ENCODE results near the gene OFD1. TPM values are rescaled to one million over a fixed set of nuclear protein-coding genes. Genes with fewer than 3 reads are reported as not detected.

The OFD1 gene
- total and polyA plus RNA-seq, 7 donors = 3.3 to 9.5 (median 8.2) TPM

DNA sequence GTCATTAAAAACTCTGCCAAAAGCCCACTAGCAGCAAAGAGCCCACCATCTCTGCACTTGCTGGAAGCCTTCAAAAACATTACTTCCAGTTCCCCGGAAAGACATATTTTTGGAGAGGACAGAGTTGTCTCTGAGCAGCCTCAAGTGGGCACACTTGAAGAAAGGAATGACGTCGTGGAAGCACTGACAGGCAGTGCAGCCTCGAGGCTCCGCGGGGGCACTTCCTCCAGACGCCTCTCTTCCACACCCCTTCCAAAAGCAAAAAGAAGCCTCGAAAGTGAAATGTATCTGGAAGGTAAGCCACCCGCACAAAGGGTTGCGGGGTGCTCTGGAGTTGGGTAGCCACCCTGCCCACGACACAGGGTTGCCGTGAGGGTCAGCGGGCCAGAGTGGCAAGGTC lies 25.9 kb downstream of the OFD1 start:
- no peaks in the 10 kb centered on the region for H3K4me1 ChIP-seq
- no peak overlapping the region for H3K27ac ChIP-seq
- H3K27me3 ChIP-seq (ENCODE audit: insufficient read depth in 3 of 3, low read length in 2 of 3) = no peaks in the 10 kb centered on the region
- DNase-seq = no peak
- TF ChIP-seq, protein P1, sequence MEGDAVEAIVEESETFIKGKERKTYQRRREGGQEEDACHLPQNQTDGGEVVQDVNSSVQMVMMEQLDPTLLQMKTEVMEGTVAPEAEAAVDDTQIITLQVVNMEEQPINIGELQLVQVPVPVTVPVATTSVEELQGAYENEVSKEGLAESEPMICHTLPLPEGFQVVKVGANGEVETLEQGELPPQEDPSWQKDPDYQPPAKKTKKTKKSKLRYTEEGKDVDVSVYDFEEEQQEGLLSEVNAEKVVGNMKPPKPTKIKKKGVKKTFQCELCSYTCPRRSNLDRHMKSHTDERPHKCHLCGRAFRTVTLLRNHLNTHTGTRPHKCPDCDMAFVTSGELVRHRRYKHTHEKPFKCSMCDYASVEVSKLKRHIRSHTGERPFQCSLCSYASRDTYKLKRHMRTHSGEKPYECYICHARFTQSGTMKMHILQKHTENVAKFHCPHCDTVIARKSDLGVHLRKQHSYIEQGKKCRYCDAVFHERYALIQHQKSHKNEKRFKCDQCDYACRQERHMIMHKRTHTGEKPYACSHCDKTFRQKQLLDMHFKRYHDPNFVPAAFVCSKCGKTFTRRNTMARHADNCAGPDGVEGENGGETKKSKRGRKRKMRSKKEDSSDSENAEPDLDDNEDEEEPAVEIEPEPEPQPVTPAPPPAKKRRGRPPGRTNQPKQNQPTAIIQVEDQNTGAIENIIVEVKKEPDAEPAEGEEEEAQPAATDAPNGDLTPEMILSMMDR (IDR thresholded peaks at IDR 0.05) = no peak
- 75 to 87% (median 83%) methylated on average over 13 of the region's 13 CpGs for WGBS, 3 donors
- H3K36me3 ChIP-seq (ENCODE audit: insufficient read depth in 1 of 2, low read depth in 1 of 2) = peaks cover 0 to 80% of the 10 kb centered on the region in 2 donors
- ATAC-seq = no peak
- intact Hi-C loops (cut with DNase I) = no loop called here
- no peaks in the 10 kb centered on the region for H3K9me3 ChIP-seq
- no peak overlapping the region for H3K4me3 ChIP-seq

DNA sequence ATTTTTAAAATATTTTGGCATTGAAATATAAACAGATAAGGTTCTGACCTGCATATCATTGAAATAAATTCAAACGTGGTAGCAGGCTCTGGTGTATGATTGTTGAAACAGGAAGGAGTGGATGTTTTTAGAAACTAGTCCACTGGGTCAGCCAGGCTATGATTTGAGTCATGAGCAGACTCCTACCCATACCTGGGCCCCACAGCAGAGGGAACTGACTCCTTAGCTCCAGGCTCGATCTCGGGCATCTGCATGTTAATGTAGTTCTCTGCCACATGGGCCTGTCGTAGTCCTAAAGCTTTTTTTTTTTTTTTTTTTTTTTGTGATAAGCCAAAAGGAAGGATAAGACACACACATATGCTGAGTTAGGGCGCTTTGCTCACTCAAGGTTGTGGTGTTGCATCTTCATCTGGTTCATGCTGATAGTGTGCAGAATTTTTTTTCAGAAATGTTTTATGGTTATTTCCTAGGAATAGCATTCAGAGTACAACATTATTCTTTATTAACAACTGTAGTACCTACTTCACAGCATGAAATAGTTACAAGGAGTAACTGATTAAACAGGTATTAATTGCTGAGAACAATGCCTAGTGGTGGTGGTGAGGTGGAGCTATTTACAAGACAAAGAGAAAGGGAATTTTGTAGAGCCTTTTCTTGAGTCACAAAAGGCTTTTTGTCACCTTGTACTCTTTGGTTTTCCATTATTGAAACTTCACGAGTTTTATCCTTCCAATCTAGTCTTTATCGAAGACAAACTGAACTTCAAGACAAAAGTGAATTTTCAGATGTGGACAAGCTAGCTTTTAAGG lies 27.3 kb downstream of the OFD1 start:
- 69 to 74% (median 70%) methylated on average over 7 of the region's 7 CpGs for WGBS, 3 donors

DNA sequence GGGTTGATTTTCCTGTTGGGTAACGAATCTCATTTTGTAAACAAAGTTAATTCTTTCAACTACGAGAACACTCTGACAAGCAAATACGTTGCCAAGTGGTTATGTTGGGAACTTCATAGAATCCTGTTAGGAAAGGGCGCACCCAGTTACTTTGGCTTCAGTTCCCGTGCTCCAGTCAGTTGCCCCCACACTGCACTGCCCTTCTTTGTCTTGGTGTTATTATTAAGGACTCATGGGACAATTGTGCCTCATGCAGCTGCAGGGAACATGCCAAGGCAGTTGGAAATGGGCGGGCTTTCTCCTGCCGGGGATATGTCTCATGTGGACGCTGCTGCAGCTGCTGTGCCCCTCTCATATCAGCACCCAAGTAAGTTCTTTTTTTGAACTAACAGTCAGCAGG lies 28.9 kb downstream of the OFD1 start:
- intact Hi-C loops (cut with DNase I) = no loop called here
- peaks cover 0 to 83% of the 10 kb centered on the region in 2 donors for H3K36me3 ChIP-seq (ENCODE audit: insufficient read depth in 1 of 2, low read depth in 1 of 2)

More for the DNA sequence above, 27.3 kb downstream of the OFD1 start:
- DNase-seq (no peak), ATAC-seq (no peak)
- Histone ChIP-seq H3K36me3 (ENCODE audit: insufficient read depth in 1 of 2, low read depth in 1 of 2) (peaks cover 0 to 83% of the 10 kb centered on the region in 2 donors), H3K4me3 (no peak overlapping the region), H3K27ac (no peak overlapping the region), H3K9me3 (no peaks in the 10 kb centered on the region), H3K27me3 (ENCODE audit: insufficient read depth in 3 of 3, low read length in 2 of 3) (no peaks in the 10 kb centered on the region), H3K4me1 (no peaks in the 10 kb centered on the region)
- TF ChIP-seq, protein P1 (IDR thresholded peaks at IDR 0.05) = no peak
- intact Hi-C loops (cut with DNase I) = no loop called here

DNA sequence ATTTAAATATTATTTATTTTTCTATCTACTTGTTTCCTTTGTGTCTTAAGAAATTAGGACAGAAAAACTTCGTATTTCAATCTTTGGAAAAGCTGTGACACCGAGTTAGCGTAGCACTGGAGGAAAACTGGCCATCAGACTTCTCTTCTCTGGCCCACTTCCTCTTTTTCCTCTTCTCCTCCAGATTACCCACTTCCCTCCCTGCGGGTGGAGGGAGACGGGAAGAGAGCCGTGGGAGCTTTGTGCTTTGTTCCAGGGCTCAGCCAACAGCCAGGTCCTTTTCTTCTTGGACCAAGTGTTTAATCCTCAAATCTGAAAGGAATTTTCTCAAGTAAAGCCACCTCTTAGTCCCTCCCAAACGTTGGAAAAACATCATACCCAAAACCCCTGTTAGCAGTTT lies 29.7 kb downstream of the OFD1 start:
- DNase-seq = no peak
- no peaks in the 10 kb centered on the region for H3K4me1 ChIP-seq
- intact Hi-C loops (cut with DNase I) = no loop called here
- TF ChIP-seq, protein P1 (IDR thresholded peaks at IDR 0.05) = no peak
- no peaks in the 10 kb centered on the region for H3K27me3 ChIP-seq (ENCODE audit: insufficient read depth in 3 of 3, low read length in 2 of 3)
- no peak overlapping the region for H3K27ac ChIP-seq
- peaks cover 0 to 83% of the 10 kb centered on the region in 2 donors for H3K36me3 ChIP-seq (ENCODE audit: insufficient read depth in 1 of 2, low read depth in 1 of 2)
- H3K9me3 ChIP-seq = no peaks in the 10 kb centered on the region
- no peak overlapping the region for H3K4me3 ChIP-seq
- ATAC-seq = no peak
- WGBS, 3 donors = 48 to 55% (median 49%) methylated on average over 7 of the region's 7 CpGs

More for the DNA sequence above, 28.9 kb downstream of the OFD1 start:
- H3K4me3 ChIP-seq = no peak overlapping the region
- TF ChIP-seq, protein P1 (IDR thresholded peaks at IDR 0.05) = no peak
- peak in 2 of 4 donors; percentile 19 to 40 for ATAC-seq
- WGBS, 3 donors = 41 to 50% (median 46%) methylated on average over 8 of the region's 8 CpGs
- H3K27me3 ChIP-seq (ENCODE audit: insufficient read depth in 3 of 3, low read length in 2 of 3) = no peaks in the 10 kb centered on the region
- no peak overlapping the region for H3K27ac ChIP-seq
- no peaks in the 10 kb centered on the region for H3K4me1 ChIP-seq
- no peaks in the 10 kb centered on the region for H3K9me3 ChIP-seq
- peak in 1 of 2 donors; percentile 56 for DNase-seq
